Neural crest cell (in vitro differentiated cells): ENCODE results near the gene PIK3CG. TPM values are rescaled to one million over a fixed set of nuclear protein-coding genes. Genes with fewer than 3 reads are reported as not detected.

Experiments used
- DNase-seq: peaks from one replicate; pipeline ENCODE4 v3.0.0; 2021; ENCODE audit warnings: low read depth, mixed read lengths, low spot score
- H3K27ac Mint-ChIP-seq: one replicate; pipeline ENCODE4 v1.8.0; 2021; ENCODE audit warnings: mild to moderate bottlenecking, mixed read lengths; ENCODE audit not compliant: unreplicated experiment
- H3K27me3 Mint-ChIP-seq: 2 replicates; pipeline ENCODE4 v1.8.0; 2021; ENCODE audit warnings: low read depth, mild to moderate bottlenecking, mixed read lengths
- H3K36me3 Mint-ChIP-seq: 2 replicates; pipeline ENCODE4 v1.8.0; 2021; ENCODE audit warnings: low read depth, mild to moderate bottlenecking, mixed read lengths
- H3K4me1 Mint-ChIP-seq: 2 replicates; pipeline ENCODE4 v1.8.0; 2021; ENCODE audit warnings: mixed read lengths
- H3K4me3 Mint-ChIP-seq: one replicate; pipeline ENCODE4 v1.8.0; 2021; ENCODE audit warnings: mild to moderate bottlenecking, mixed read lengths
- H3K9me3 Mint-ChIP-seq: 2 replicates; pipeline ENCODE4 v1.8.0; 2021; ENCODE audit warnings: mixed read lengths
- total RNA-seq: library from RNA; stranded (reverse); gene quantifications from 2 replicates; pipeline ENCODE4 v1.2.1, GENCODE V29; 2021
- TF ChIP-seq, protein P1 (sequence below): fragments of 200-600 bp; sonication (generic); conservative IDR thresholded peaks from 2 replicates; pipeline ENCODE4 v1.5.0; 2021; ENCODE audit warnings: antibody characterized with exemption, mild to moderate bottlenecking

PIK3CG gene
- total RNA-seq, 1 donor from 2014 or later: not detected

DNA sequence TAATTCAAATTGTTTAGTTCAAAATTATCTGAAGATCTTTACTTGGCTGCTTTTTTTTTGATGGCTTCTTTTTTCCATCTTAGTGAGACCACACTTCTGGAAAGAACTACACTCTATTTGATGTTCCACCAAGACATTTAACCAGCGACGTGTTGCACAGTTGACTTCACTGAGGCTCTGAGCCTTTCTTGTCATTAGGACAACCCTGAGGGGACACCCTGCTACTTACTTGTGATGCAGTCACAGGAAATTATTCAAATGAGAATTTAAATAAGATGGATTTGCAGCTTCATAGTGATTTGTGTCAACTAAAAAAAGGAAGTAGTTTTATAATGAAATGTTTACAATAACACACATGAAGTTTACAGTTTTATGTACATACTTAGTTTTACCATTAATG is 25.6 kb upstream of the PIK3CG start:
- H3K27ac Mint-ChIP-seq: no peak overlapping the region
- H3K9me3 Mint-ChIP-seq: peaks cover 2% of the 10 kb centered on the region
- H3K4me3 Mint-ChIP-seq: no peak overlapping the region
- no peaks in the 10 kb centered on the region for H3K36me3 Mint-ChIP-seq
- peaks cover 5% of the 10 kb centered on the region for H3K27me3 Mint-ChIP-seq
- TF ChIP-seq, protein P1, sequence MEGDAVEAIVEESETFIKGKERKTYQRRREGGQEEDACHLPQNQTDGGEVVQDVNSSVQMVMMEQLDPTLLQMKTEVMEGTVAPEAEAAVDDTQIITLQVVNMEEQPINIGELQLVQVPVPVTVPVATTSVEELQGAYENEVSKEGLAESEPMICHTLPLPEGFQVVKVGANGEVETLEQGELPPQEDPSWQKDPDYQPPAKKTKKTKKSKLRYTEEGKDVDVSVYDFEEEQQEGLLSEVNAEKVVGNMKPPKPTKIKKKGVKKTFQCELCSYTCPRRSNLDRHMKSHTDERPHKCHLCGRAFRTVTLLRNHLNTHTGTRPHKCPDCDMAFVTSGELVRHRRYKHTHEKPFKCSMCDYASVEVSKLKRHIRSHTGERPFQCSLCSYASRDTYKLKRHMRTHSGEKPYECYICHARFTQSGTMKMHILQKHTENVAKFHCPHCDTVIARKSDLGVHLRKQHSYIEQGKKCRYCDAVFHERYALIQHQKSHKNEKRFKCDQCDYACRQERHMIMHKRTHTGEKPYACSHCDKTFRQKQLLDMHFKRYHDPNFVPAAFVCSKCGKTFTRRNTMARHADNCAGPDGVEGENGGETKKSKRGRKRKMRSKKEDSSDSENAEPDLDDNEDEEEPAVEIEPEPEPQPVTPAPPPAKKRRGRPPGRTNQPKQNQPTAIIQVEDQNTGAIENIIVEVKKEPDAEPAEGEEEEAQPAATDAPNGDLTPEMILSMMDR: no peak
- DNase-seq: no peak
- H3K4me1 Mint-ChIP-seq: no peaks in the 10 kb centered on the region

DNA sequence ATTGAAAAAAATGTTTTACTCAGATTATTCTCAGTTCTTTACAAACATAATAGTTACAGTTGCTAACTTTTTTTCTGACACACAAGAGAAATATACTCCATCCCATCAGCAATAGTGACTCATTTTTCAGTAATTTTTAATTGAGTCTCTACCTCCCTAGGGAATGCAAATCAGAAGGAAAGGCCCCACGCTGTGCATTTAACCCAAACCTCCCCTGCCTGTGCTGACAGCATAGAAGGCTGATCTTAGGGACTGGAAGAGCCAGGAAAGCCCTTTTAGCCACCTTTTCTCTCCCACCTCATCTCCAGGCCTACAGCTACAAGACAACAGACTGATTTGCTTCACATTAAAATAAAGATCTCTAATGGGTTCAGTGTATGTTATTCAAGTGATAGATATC is 24.7 kb upstream of the PIK3CG start:
- H3K36me3 Mint-ChIP-seq: no peaks in the 10 kb centered on the region
- H3K27me3 Mint-ChIP-seq: peaks cover 5% of the 10 kb centered on the region
- H3K4me1 Mint-ChIP-seq: no peaks in the 10 kb centered on the region
- TF ChIP-seq, protein P1: no peak
- no peak for DNase-seq
- H3K9me3 Mint-ChIP-seq: peaks cover 2% of the 10 kb centered on the region
- H3K4me3 Mint-ChIP-seq: no peak overlapping the region
- H3K27ac Mint-ChIP-seq: no peak overlapping the region

DNA sequence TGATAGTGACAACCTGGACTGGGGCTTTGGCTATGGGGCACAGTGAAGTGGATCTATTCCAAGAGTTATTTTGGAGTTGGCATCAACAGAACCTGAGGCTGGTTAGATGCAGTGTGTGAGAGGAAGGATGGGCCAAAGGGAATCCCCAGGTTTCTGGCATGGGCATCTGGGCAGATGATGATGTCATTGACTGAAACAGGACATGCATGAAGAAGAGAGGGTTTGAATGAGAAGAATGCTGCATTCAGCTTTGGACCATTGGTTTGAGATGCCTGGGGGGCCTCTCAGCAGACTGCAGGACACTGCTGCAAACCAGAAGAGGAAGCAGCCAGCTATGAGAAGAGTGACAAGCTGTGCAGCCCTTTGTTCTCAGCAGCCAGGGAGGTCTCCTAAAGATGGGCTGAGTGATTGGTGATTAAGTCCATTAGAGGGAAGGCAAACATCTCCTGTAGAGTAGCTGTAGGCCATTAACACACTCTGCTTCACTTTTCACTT is 23.1 kb upstream of the PIK3CG start:
- Mint-ChIP-seq H3K36me3 (no peaks in the 10 kb centered on the region), H3K4me1 (no peaks in the 10 kb centered on the region), H3K27ac (no peak overlapping the region), H3K4me3 (no peak overlapping the region), H3K27me3 (peaks cover 5% of the 10 kb centered on the region), H3K9me3 (peaks cover 2% of the 10 kb centered on the region)
- no peak for DNase-seq
- TF ChIP-seq, protein P1: no peak

DNA sequence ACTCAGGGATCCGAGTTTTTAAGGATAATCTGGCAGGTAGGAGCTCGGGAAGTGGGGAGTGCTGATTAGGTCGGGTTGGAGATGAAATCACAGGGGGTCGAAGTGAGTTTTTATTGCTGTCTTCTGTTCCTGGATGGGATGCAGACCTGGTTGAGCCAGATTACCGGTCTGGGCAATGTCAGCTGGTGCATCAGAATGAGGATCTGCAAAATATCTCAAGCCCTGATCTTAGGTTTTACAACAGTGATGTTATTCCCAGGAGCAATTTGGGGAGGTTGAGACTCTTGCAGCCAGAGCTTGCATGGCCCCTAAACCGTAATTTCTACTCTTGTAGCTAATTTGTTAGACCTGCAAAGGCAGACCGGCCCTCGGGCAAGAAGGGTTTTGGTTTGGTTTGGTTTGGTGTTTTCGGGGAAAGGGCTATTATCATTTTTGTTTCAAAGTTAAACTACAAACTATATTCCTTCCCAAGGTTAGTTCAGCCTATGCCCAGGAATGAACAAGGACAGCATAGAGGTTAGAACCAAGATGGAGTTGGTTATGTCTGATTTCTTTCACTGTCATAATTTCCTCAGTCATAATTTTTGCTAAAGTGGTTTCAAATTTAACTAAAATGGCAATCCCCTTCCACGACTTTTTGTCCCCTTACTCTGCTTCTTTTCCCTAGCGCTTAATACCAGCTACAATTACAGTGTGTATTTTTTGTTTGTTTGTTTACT is 20.6 kb upstream of the PIK3CG start:
- no peak overlapping the region for H3K4me3 Mint-ChIP-seq

DNA sequence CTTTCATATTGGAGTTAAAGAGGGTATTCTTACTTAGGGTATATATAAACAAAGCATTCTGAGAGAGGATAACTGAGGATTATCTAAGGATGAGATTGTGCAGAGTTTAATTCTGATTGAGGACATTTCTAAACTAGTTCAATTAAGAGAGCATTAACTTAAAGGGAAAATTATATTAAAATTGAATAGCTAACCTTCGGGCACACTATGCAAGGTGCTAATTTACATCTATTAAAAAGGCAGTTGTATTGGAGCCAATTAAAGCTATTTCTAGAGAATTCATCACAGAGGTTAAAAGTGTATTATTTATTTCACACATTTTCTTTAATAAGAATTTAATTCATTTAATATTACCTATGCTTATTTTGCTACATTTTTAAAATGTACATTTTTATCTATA is 17.0 kb upstream of the PIK3CG start:
- H3K4me3 Mint-ChIP-seq: no peak overlapping the region
- TF ChIP-seq, protein P1: no peak
- DNase-seq: no peak
- no peak overlapping the region for H3K27ac Mint-ChIP-seq
- H3K36me3 Mint-ChIP-seq: no peaks in the 10 kb centered on the region
- H3K4me1 Mint-ChIP-seq: no peaks in the 10 kb centered on the region
- H3K27me3 Mint-ChIP-seq: peaks cover 5% of the 10 kb centered on the region
- peaks cover 4% of the 10 kb centered on the region for H3K9me3 Mint-ChIP-seq

More for the DNA sequence above, 20.6 kb upstream of the PIK3CG start:
- H3K9me3 Mint-ChIP-seq: peaks cover under 1% of the 10 kb centered on the region
- no peak for DNase-seq
- H3K27ac Mint-ChIP-seq: no peak overlapping the region
- H3K36me3 Mint-ChIP-seq: no peaks in the 10 kb centered on the region
- TF ChIP-seq, protein P1: no peak
- H3K27me3 Mint-ChIP-seq: peaks cover 5% of the 10 kb centered on the region
- no peaks in the 10 kb centered on the region for H3K4me1 Mint-ChIP-seq
